ENCODE data around the gene TAF1A.

DNA sequence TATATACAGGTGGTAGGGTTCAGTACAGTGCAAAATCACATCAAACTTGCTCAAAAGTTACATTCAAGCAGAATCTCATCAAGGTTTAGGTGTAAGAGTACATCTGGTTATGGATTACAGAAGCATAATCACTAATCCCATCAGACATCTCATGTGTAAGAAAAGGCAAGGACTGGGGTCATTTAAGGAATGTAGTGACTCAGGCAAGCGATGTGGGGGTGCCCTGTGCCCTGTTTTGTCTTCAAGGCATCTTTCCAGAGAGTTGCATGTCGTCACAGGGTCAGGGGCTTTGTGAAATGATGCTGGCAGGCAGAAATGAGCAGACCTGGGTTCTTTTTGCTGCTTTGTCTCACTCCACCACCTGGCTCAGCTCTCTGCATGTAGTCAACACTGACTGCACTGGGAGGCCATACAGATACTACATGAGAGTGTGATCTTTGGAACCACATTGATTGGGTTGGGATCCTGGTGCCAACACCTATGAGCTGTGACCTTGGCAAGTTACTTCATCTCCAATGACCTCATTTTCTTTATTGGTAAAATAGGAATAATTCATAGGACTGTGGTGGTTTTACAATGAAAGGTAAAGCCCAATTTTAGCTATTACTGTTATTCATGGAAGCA, 33.6 kb downstream of the TAF1A start:
- TF ChIP-seq, protein P1, sequence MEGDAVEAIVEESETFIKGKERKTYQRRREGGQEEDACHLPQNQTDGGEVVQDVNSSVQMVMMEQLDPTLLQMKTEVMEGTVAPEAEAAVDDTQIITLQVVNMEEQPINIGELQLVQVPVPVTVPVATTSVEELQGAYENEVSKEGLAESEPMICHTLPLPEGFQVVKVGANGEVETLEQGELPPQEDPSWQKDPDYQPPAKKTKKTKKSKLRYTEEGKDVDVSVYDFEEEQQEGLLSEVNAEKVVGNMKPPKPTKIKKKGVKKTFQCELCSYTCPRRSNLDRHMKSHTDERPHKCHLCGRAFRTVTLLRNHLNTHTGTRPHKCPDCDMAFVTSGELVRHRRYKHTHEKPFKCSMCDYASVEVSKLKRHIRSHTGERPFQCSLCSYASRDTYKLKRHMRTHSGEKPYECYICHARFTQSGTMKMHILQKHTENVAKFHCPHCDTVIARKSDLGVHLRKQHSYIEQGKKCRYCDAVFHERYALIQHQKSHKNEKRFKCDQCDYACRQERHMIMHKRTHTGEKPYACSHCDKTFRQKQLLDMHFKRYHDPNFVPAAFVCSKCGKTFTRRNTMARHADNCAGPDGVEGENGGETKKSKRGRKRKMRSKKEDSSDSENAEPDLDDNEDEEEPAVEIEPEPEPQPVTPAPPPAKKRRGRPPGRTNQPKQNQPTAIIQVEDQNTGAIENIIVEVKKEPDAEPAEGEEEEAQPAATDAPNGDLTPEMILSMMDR (IDR thresholded peaks at IDR 0.05) = no peak
- no peak for TF ChIP-seq POLR2AphosphoS5 (IDR thresholded peaks at IDR 0.05)

Data from suprapubic skin (tissue), 3 donors.